ENCODE results near the gene TOM1. TPM values are rescaled to one million over a fixed set of nuclear protein-coding genes. Genes with fewer than 3 reads are reported as not detected.
A peak's percentile ranks its signal among the peaks of the same experiment; 100 is the strongest.

Gene TOM1
- total RNA-seq, 1 donor from 2014 or later, result 35.6 TPM

DNA sequence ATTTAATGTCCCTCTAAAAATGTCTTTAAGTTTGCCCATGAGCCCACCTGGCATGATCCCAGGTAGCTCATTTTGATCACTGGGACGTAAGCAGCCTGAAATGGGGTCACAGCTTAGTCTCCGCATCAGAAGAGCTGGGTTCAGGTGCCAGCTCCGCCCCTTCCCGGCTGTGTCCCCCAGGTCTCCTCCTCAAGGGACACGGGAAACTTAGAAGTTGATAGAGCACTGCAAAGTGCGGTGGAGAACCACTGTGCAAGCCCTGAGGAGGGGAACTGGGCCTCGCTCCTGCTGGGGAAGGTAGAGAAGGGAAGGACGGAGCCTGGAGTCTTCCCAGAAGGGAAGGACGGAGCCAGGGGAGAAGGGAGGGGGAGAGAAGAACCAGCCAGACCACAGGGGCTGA is 7.7 kb downstream of the TOM1 start:
- DNase-seq, result no peak

DNA sequence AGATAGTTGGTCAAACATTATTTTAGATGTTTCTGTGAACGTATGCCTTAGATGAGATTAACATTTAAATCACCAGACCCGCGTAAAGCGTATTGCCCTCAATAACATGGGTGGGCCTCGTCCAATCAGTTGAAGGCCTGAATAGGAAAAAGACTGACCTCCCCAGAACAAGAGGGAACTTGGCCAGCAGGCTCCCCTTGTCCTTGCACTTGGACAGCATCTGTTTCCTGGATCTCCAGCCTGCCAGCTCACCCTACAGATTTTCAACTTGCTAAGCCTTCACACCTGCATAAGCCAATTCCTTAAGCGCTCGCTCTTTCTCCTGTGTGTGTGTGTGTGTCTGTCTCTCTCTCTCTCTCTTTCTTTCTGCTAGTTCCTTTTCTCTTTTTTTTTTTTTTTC is 8.2 kb downstream of the TOM1 start:
- DNase-seq, result peak; percentile 17

DNA sequence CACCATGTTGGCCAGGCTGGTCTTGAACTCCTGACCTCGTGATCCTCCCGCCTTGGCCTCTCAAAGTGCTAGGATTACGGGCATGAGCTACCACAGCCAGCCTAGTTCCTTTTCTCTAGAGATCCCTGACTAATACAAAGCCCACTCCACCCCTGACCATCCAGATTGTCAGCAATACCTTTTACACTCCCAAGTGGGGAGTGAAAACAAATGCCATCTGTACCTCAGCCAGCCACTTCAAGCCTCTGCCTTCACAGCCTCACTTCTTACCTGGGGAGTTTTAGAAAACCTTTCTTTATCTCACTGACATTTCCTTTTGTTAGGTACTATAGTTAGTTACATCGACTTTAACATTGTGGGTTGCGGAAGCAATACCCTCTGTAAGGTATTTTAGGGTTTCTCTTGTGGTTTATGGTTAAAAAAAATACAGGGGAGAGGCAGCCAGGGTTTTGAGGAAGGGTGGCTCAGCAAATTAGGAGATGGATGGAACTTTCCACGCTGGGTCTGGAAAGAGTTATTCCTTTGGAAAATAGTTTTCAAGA is 8.9 kb downstream of the TOM1 start:
- DNase-seq, result no peak

DNA sequence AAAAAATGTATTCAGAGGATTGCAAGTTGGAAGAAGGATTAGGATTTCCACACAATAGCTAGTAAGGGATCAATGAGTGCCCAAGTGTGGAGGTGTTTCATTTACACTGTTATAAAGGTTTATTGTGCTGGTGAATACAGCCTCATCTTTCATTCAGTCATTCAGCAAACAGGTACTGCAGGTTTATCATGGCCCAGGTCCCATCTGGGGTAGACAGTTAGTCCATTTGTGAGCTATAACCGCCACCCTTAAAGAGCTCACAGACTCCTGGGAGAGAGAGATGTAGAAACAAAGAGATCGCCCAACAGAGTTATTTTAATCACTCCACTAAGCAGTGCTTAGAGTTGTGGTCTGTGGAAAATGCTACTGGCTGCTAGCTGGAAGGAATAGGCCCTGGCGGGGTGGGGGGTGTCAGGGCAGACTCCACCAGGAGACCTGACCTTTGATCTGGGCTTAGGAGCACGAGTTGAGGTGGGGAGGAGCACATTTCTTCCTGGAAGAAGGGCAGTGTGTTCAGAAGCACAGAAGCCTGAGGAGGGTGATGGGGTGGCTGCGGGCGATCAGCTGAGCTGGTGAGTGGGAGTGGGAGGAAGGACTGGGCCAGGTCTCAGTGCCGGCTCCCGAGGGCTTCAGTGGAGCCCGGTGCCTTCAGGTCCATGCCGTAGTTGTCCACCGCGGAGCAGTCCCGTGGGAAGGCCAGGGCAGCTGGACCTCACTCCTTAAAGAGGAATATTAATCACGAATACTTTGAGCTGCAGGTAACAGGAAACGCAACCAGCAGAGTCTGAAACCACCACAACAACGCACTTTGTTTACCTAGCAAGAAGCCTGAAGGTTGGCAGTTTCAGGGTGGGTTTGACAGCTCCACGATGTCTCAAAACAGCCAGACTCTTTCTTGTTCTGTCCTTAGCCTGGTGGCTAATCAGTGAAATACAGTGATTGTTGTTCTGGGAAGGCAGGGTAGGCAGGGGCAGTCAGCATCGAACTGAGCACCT is 11.2 kb downstream of the TOM1 start:
- no peak for DNase-seq

DNA sequence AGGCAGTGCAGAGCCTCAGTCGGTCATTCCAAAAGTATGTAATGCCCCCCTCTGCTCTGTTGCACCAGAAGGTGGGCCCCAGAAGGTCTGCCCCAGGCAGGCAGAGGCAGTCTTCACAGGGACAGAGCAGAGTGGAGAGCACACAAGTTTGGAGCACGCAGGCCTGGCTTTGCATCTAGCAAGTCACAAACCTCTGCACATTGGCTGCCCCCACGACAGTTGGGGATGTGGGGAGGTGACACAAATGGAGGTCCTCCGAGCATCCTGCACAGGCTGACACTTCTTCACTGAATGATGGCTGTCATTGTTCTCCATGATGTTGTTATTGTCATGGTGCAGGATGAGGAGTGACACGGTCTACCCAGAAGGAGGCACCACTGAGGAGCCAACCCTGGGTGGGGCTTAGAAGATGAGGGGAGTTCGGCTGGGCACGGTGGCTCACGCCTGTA is 11.9 kb downstream of the TOM1 start:
- no peak for DNase-seq

DNA sequence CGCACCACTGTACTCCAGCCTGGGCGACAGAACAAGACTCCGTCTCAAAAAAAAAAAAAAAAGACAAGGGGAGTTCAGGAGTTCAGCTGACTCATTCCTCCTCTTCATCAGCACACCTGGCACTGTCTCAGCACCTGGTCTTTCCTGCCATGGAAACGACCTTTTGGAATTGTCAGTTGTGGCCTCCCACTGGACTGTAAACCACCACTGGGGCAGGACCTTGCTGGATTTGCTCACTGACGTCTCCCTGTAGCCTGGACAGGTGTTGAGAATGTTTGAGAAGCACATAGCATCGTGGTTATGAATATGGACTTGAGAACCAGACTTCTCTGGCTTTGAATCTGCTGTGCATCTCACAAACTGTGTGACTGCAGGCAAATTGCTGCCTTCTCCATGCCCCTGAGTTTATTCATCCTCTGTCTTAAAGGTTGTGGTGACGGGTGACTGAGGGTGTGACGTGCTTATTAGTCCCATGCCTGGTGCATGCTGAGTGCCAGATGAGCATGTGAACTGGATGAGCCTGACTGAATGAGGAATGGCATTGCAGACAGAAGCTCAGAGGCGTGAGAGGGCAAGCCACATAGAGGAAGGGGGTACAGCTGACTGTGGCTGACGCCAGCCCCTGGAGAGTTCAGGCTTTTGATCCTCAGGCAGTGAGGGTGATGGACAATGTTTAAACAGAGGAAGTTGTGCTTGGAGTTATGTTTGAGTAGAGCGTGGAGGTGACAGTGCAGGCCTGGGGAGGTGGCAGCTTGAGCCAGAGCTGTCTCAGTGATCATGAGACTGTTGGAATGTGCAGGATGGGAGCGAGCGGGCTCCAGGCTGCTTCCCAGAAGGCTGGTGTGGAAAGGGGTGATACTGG is 12.7 kb downstream of the TOM1 start:
- peak; percentile 33 for DNase-seq

DNA sequence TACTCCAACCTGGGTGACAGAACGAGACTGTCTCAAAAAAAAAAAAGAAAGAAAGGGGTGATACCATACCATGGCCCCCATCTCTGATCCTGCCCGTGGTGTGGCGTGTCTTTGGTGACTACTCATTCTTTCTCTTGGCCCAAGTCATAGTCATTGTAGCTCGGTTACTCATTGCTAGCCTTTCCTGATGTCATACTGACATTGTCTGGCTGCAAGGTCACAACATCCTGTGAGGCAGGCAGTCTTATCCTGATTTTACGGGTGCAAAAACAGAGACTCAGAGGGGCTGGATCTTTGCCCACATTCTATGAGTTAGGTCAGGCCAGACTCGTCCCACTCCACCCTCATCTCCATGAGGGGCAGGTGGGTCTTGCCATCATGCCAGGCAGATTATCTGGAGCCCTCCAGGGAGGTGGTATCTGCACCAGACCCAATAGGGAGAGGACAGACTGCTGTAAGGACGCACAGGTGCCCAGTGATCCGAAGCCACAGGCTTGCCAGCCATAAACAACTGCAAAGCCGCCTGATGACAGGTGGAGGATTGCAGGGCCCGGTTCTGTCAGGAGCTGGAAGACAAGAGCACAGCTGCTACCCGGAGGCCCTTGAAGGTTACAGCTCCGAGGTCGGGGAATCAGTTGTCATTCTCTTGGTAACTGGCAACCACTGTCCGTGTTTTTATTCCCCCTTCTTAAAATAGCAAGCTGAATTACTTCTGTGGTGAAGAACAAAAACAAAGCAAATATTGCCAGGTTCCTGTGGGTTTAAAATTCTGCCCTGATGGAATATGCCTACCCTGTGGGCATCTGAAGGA is 13.8 kb downstream of the TOM1 start:
- peak; percentile 94 for DNase-seq

DNA sequence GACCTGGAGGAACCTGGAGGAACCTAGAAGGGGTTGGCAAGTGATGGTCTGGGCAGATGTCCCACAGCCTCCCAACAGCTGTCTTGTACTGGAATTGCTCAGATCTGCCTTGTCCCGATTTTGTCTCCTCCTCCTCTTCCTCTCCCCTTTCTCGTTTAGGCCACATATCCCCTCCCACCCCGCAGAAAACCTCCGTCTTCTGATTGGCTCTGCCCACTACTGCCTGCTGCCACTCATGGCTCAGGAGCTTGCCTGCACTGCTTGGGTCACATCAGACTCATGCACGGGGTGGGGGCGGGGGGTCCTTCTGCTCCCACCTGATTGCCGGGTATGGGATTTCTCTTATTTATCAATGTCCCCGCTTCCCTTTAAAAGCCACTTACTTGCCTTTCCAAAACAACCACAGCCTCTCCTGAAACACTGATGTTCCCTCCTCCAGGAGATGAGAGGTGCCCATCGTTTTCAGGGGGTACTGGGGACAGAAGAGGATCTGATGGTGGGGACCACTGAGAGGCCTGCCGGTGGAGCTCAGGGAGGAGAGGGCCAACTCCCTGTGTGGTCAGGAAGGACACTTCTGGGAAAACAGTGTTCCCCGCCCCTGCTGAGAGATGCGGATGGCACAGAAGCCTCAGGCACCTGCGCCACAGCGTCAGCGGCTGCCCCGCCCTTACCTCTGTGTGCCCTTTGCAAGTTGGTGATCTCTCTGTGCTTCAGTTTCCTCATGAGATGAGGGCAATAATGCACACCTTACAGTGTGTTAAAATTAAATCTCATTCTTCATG is 14.7 kb downstream of the TOM1 start:
- peak; percentile 57 for DNase-seq

DNA sequence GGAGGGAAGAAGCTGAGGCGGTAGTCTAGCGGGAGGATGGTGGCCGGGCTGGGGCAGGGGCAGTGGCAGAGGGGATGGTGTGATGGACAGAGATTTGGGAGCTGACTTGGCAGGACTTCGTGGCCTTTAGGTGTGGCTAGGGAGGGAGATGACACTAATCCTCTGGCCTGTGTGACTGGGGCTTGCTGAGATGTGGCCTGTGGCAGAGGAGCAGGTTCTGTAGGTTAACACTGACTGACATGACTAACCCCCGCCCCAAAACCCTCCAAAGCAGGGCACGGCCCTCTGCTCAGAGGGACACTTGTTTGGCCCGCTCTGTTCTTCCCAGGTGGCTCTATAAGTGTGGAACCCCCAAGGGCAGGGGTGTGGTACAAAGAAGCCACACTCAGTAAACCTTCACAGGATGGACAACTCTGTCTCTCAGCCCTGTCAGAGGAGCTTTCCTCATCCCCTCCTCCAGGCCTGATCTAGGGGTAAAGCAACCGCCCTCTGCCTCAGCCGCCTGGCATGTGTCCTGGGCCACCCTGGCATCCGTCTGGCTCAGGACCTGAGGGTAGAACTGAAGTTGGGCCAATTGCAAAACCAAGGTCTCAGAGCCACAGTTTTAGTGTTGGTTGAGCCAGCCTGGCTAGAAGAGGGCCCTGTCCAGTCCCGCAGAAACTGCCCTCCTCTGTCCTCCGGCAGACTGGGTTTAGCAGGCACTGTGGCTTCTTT is 15.6 kb downstream of the TOM1 start:
- no peak for DNase-seq

DNA sequence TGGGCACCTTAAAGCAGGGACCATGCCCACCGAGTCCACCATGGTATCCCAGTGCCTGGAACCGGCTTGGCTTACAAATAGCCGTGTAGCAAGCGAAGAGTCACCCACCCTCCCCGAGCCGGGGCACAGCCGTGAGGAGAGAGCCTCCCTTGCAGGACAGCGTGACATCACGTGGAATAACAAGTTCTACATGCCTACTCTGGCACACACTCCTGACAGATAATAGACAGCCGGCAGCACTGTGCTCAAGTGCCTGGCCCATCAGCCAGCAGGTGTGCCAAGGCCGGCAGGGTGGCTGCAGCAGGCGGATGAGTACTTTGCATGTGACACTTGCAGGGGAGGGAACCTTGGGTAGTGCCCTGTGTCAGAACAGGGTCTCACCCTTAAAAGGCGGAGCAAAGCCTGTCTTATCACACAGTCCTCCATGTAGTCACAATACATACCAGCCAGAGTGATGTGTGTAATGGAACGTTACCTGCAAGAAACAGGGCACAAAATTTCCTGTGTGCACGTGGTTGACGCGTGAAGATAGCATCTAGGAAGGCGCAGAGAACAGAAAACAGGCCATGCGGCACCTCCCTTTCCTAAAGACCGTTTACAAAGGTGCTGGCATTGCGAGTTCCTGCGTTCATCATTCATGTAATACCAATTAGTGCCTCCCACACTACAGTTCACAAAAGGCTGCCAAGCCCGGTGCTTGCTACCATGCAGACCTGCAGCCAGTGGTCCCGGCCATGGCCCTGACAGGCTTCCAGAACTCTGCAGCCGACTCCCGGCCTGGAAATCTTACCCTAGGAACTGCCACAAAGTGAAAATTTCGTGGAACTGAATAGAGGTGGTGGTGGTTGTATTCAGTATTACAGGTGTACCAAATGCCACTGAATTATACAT is 16.4 kb downstream of the TOM1 start:
- DNase-seq, result peak; percentile 83

DNA sequence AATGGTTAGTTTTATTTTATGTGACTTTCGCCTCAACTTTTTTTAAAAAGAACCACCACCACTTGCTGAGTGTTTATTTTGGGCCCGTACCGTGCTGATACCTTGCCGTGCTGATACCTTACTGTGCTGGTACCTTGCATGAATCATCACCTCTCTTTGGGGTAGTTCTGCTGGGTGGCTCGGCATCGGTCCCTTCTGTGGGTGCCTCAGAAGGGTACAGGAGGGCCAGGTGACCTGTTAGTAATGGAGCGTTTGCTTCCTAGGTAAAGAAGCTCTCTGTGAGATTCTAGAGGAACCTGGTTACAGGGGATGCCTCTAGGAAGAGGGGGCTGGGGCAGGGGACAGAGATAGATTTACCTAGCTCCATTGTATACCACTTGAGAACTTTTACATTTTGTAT is 17.1 kb downstream of the TOM1 start:
- DNase-seq, result no peak

DNA sequence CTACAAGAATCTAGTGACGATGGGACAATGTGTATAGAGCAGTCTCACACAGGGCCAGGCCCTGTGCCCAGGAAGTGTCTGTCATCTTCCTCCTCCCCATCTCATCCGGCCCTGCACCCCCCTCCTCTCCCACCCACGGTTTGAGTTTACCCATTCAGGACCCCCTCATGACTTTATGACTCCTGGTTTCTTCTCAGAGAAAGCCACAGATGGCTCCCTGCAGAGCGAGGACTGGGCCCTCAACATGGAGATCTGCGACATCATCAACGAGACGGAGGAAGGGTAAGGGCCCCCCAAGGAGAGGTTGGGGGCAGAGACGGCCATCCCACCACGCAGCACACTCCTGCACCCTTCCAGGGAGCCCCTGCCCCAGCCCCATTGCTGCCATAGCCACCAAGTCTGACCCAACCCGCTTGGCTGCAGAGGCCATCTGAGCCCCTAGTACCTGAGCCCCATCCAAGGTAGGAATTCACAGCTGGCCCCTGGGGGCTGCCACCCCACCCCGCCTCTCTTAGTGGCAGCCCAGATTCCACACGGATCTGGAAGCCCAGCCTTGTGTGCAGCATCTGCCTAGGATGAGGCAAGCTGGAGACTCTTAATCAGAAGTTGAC is 18.1 kb downstream of the TOM1 start:
- no peak for DNase-seq

DNA sequence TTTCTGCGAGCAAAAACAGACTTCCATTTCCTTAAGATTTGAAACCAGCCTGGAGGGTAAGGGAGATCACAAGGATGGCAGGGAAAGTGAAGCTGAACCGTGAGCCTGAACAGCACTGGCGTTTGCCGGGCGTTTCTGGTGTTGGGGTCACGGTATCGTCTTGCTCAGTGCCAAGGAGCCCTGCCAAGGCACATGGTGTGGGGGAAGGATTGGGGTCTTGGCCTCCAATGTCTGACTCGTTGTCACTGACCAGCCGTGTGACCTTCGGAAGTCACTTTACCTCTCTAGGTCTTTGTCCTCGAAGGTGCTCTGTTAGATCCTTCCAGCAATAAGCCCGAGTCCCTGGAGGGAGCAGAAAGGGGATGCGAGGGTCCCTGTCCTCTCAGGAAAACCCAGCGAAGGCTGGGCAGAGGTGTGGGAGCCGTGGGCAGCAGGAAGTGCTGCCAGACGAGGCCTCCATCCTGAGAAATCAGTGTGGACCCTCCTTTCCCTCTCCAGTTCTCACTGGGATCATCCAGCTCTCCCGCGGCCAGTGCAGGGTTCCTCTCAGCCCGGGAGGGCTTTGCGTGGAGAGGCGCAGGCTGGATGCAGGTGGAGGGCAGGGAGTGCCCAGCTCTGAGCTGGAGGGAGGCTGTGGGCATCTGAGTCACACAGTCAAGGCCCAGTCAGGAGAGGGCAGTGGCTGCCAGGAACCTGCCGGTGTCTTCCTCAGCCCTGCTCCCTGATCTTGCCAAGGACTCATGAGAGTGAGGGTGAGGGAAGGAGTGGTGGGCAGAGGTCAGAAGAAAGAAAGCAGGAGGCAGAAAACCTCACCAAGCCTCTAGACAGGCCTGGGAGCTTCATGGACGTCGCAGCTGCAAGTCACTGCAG is 18.9 kb downstream of the TOM1 start:
- DNase-seq, result no peak

DNA sequence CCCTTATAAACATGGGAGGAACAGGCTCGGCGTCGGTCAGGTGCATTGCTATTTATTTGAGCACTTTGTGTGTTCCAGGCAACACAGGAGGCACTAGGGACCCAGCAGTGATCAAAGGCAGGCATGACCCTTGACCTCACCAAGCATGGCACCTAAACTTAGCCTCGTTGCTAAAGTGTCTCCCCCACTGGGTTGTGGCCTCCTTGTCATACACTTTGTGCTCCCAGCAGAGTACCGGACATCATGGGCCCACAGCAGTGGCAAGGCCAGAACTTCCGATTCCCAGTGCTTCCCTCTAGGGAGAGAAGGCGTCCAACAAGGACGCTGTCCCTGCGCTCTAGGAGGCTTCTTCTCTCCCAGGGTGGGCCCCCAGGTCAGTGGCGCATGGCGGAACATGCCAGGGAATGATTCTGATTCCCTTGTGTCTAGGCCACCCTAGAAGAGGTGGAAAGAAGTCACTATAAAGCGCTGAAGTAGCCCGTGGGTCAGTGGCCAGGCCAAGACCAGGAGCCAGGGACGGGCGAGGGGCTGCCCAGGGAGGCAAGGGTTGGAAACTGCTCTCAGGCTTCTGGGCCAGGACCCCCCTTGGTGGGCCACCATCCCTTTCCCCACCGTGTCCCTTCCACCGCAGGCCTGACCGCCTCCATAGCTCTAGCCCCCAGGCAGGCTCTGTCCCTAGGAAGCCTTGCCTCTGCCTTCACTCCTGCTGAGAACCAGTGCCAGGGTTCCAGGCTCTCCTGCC is 19.7 kb downstream of the TOM1 start:
- no peak for DNase-seq

DNA sequence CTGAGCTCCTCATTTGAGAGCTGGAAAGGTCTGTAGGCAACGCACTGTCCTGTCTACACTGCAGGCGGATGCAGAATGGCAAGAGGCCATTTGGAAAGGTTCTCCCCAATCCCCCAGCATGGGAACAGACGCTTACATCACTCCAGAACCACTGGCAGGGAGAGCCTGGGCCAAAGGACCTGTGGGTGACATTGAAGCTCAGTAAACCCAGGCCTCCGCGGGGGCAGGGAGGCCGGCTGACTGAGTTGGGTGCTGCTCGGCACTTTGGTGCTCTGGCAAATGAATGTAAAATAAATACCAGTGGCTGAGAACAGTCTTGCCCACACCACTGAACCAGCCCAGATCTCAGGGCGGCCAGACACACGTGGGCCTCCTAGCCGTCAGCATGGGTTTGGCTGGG is 22.4 kb downstream of the TOM1 start:
- no peak for DNase-seq

DNA sequence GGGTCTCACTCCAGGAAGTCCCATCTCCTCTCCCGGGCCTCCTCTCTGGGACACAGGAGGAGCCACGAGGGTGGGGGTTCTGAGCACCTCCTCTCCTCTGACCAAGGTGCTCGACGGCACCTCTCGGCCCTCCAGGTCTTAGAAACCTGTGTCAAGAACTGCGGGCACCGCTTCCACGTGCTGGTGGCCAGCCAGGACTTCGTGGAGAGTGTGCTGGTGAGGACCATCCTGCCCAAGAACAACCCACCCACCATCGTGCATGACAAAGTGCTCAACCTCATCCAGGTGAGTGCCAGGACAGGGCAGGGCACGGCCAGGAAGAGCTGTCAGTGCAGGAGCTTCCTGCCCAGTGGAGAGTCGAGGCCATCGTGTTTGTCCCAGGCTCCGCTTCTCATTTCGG is 23.2 kb downstream of the TOM1 start:
- DNase-seq, result no peak

DNA sequence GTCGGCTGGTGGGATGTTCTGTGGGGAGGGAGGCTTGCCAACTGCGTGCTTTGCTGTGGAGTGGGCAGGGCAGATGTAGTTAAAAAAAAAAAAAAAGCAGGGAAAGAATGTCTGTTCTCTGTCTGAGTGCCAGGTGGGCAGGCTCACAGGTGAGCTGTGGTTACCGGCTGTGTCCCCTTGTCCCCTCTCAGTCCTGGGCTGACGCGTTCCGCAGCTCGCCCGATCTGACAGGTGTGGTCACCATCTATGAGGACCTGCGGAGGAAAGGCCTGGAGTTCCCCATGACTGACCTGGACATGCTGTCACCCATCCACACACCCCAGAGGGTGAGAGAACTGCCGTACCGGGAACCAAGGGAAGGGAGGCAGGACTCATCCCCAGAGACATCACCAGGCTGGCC is 23.6 kb downstream of the TOM1 start:
- no peak for DNase-seq
